Measurements from ENCODE around the gene DUOXA2.
"Not testable (repeated sequence)": the region's sequence is repeated elsewhere in the genome, so short reads cannot be mapped to it uniquely, and the experiment has no call there.

Gene DUOXA2

DNA sequence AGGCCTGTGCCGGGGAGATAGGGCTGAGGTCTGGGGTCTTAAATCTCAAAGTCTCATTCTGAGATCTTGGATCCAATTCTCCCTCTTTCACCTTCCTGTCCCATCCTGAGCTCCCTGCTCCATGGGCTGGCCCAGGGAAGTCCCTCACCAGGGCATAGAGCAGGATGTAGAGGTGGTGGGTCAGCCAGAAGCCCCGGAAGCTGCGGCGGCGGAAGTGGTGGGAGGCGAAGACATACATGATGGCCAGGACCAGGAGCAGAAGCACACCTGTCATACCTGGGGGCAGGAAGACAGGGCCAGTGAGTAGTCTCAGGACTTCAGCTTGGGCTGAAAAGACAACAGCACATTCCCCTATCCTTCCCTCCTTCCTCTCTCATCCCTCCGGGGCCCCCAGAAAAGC is 16.7 kb upstream of the DUOXA2 start:
- DNase-seq = no peak

DNA sequence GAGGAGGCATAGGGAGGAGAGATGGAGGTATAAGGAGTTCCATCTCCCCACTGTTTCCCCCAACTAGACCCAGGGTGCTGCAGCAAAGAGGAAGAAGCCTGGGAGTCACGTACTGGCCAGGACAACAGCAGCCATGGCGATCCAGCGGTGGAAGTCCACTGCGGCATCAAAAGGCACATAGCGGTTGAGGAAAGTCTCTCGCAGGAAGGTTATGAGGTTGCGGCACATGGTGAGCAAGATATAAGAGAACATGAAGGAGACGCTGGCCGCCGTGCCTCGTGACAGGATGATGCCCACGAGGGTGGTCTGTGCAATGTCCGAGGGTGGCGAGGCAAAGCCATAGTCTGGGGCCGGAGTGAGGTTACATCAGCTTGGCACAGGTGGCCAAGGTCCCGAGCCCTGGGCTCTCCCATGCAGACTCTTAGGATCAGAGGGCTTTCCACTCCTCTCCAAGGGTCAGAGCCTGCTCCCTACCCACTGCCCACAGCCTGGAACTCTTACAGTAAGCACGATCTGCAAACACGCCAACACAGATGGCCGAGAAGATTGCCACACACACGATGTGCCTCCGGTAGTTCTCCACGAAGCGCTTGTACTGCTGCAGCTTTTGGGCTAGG is 14.5 kb upstream of the DUOXA2 start:
- no peak for DNase-seq

DNA sequence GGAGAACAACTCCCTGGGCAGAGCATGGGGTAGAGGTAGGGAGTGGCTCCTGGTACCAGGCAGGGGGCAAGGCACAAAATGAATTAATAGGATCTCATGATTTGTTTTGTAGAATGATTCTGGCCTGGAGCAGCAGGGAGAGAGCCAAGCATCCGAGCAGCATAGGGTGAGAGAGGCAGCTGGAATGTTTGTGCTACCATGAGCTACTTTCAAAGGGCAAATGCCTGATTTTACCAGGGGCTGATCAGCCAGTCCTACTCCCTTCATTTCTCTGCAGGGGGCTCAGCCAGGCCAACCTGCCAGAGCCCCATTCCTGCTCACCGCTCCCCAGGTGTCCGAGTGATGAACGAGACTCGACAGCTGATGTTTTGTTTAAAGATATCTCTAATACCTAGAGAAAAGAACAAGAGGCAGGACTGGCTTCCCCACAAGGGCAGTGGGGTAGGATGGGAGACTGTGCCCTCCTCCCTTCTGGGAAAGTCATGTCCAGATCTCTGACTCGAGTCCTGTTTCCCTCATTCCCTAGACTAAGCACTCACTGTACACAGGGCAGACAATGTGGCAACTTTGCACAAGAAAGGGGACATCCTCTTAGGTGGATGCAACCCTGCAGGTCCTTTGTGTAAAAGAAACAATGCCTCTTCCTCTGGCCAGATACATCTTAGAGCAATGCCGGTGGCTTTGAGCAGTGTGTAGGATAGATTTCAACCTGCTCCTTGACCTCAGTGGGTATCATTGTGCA is 13.1 kb upstream of the DUOXA2 start:
- no peak for DNase-seq

DNA sequence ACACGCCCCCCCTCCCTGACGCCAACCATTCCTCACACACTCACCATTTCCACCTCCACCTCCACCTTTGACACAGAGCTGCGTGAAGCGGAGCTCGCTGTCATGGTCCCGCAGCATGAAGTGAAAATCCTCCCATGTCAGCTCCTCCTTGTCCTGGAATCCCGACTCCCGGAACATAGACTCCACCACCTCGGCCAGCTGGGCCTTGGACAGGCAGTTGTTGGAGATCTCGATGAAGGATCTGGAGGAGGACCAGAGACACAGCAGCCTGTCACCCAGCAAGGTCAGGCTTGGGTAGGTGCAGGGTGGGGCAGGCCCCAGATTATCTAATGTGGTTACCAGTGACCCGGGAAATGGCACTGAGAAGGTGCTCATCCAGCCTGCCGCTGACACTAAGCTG is 12.4 kb upstream of the DUOXA2 start:
- DNase-seq = no peak

DNA sequence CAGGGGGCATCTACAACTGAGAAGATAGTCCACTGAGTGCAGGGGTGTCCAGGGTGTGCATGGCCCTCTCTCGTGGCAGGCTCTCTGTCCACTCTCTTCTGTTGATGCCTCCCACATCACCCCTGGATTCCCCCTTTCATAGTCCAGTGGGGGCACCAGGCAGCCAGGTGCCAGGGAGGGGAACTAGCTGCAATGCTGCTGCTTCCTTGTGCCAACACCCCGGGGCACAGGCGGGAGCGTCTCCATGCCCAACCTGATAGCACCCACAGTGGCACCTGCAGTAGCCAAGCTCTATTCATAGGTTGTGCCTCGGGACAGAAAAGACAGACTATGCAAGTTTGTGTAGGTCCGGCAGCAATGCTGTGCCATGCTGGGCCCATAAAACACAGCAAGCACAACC is 11.9 kb upstream of the DUOXA2 start:
- DNase-seq = no peak

DNA sequence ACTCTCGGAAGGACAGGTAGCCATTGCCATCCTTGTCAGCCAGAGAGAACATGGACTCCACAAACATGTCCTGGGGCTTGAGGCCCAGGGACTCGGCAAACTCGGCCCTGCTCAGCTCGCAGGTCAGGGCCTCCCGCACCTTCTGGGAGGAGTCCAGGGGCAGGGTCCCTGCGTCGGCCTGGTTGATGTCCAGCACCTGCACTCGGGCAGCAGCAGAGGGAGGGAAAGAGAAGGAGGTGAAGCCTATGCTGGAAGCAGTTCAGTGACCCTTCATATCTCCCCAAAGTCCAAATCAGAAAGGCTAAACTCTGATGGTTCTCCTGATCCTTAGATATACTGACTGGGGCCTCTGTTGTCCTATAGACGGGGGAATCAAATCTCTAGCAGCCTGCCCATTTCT is 10.0 kb upstream of the DUOXA2 start:
- DNase-seq = not testable (repeated sequence)

DNA sequence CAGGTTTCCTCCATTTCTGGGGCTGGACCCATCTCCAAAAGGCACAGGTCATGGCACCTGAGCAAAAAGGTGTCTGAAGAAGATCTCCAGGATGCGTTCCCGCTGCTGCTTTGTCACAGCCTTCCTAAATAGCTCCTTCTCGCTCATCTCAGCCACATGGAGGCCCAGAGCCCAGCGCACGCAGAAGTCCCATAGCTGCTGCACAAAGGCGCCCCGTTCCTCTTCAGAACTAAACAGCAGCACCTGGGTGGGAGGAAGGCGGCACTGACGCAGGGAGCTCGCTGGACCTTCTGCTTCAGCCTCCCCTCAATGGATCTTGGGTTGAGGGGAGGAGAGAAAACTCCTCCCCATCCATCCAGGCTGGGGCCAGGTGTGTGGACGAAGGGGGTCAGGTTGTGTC is 8.5 kb upstream of the DUOXA2 start:
- DNase-seq = no peak

DNA sequence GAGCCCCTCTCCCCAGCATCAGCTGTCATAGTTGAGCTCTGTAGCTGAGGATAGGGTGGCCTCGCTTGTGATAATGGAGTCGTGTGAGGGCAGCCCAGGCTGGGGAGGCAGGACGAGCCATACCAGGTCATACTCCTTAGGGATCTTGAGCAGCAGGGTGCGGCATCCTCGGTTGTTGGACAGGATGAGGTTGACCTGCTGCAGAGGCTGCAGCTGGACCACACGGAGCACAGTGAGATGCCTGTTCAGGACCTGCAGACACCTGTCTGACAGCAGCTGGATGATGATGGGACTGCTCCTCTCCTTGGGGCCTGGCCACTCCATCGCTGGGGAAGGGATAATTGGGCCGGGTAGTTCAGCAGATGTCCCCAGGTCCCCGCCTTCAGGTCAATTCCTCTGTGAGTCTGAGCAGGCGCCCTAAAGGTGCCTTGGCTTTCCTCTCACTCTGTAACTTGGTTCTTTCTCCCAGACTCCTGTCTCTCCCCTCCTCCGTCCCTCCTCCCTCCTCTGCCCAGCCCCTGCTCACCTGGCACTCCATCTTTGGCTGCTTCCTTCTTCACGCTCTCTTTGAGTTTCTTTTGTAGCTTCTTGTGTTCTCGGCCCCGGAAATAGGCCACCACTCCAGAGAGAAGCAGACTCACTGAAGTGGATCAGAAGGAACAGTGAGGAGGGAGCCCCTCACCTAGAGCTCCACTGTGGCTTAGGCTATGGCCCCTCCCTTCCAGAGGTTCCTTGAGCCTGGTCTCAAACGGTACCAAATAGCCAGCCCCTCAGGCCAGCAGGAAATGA is 7.9 kb upstream of the DUOXA2 start:
- DNase-seq = peak; percentile 65

DNA sequence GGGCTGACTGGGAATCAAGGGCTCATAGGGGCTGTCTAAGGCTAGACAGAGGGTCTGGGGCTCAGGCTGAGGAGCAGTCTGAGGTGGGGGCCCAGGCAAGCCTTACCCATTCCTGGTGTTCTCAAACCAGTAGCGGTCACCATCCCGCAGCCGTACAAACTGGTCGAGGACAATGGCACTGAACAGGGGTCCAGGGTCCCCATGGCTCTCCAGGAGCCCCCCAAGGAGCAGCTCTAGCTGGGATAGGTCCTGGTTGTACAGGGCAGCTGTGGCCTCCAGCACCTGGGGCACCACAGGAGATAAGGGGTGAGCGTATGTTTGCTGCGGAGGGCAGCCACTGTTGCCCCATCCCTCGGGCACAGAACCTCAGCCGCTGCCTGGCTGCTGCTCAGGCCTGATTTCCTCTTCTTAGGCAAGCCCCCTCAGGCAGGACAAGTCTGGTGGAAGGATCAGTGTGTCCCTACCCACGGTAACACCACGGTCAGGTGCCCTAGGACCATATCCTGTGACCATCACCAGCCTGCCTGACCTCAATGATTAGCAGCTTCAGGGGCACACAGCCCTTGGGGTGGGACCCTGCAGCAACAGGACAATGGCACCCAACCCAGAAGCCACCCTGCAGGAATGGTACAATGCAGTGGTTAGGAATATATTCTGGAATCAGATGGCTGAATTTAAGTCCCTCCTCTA is 6.0 kb upstream of the DUOXA2 start:
- no peak for DNase-seq

DNA sequence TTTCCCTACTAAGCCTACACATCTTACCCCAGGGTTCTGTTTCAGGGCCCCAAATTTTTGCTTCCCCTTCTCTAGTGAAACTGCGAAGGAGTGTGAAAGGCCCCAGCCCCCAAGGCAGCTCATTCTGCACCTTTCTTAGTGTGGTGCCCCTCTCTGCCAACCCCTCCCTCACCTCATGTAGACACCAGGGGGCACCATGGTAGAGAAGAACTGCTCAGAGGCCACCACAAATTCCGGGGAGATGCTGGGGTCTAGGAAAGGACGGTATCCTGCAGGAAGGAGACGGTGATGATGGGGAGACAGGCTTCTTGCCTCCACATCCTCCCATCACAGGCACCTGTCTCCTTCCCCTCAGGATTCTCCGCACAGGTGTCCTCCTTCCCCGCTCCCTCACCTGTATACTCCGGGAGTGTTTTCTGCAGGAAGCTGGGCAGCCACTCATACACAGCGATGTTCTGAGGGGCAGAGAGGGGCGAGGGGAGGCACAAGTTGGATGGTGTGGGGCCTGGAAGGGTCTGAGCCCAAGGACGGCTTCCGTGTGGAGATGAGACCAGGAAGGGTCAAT is 3.8 kb upstream of the DUOXA2 start:
- DNase-seq = no peak

DNA sequence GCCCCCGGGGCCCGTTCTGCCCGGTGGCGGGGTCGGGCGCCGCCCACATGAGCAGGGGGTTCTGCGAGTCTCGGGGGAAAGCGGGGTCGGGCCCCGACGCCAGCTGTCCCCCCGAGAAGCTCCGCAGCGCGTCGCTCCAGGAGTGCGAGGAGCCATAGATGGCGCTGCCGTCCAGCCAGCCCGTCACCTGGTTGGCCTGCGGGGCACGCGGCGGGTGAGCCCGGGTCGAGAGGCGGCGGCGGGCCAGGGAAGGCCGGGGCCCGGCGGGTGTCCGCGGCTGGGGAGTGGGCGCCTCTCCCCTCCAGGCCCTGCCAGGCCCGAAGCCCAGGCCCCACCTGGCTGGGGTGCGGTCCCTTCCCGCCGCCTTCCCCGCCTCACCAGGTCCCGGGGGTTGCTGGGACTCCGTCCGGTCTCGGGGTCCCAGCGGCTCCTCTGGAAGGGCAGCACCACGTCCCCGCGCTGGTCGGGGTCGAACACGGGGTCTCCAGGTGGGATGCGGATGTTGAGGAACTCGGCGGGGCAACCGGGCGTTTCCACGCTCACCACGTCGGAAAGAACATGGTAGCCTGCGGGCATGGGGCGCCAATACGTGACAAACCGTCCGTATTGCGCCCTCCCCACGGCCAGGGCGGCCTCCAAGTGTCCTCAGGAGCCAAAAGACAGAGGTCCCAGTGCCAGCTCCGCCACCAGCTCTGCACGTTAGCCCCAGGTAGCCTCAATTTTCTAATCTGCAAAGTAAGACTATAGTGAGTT is 2.6 kb upstream of the DUOXA2 start:
- DNase-seq = no peak

DNA sequence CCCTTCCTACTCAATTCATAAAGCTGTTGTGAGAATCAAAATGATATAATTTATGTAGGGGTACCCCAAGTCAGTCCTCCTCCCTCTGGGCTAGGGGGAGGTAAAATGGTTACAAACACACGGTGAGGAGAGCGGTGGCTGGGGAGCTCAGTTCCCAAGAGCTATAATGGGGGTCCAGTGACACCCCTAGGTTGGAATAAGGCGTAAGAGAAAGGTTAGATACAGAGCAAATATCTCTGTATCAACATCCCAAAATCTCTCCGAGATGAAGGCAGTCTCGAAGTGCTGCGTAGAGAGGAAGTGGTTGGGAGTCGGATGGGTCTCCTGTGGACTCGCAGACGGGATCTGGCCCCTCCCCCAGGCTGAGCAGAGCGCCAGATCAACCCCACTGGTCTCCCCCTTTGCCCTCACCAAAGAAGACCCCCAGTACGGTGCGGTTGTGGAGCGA is 2.0 kb upstream of the DUOXA2 start:
- no peak for DNase-seq

DNA sequence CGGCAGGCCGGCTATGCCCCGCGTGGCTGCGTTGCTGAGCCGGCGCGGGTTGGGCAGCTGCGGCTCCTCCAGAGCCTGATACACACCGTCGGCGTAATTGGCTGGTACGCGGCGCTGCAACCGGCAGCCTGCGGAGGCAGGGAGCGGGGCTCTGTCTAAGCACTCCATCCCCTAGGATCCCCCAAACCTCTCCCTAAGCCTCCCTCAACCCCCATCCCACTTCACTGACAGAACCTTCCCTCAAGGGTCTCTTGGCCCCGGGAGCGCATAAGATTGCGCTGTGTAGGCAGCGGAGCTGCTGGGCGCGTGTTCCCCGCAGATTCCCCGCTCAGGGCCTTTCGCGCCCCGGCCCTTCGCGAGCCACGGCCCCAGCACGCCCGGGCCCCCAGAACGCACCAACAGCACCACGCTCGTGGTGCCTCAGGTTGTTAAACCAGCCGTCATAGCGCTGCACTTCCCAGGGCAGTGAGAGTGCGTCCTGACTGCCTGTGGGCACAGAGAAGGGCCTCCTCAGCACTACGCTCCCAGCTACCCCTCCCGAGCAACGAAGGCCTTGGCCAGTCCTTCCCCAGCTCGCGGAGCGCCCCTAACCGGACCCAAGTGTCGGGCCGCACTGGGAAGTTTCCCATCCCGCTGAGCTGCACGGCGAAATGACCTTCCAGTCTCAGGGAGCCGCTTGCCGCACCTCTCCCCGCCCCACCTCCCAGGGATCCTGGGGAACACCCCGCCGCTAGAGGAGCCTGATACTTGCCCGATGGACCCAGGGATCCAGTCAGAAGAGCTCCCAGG is 1.3 kb upstream of the DUOXA2 start:
- DNase-seq = no peak

DNA sequence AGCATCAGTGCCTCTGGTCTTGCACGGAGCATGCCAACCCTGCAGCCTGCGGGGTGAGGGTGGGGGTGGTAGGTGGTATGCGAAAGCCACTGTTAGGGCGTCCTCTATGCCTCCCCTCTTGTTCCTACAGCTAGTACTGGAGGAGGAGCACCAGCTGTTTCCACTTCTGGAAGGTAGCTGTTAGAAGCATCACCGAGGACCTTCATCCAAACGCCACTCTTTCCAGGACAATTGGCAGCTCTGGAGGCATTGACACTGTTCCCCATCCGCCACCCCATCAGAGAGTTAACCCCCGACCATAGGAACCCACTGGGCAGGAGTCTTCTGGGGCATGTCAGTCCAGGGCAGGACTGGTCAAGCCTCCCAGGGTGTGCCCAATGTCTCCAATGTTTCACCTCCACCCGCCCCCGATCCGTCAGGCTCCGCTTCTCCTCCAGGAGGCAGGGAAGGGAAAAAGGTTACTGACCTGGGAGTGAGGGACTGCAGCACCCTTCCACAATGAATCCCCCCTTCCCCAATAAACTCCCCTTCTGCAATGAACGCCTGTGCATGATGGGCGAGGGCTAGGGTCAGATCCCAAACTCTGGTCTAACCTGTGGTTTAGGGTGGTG is 641 bp upstream of the DUOXA2 start:
- no peak for DNase-seq

DNA sequence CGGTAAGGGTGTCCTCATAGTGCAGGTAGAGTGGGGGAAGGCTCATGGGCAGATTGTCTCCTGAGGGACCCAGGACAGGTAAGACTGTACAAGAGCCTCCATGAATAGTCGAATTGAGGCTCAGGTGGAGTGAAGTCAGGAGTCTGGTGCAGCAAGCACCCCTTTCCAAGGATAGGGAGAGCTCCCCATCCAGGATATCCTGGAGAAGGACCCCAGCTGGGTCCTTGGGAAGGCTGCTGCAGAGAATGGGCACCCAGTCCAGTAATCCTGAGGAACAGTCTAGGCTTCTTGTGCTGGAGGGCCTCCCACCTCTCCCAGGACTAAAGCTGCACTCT is 592 bp downstream of the DUOXA2 start:
- no peak for DNase-seq

DNA sequence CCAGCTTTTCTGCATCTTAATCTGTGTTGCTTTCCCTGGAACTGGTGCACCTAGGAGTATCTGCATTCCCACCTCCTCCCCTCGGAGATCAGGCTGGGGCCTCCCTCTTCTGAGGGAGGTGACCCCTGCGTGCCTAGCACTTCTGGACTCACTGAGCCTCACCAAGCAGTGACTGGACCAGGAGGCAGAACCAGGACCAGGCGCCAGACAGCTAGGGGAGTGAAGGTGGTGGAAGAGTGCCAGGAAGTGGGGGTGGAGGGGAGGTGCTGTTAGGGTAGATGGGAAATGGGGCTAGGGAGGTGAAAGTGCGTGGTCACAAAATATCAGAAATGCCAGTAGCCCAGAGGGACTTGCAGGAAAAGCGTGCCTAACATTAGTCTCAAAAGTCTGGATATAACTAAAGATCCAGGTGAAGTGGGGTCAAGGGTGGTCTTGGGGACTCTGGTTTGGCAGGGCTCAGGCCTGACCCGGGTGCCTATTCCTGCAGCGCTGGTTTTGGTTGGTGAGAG is 1.2 kb downstream of the DUOXA2 start:
- DNase-seq = no peak

DNA sequence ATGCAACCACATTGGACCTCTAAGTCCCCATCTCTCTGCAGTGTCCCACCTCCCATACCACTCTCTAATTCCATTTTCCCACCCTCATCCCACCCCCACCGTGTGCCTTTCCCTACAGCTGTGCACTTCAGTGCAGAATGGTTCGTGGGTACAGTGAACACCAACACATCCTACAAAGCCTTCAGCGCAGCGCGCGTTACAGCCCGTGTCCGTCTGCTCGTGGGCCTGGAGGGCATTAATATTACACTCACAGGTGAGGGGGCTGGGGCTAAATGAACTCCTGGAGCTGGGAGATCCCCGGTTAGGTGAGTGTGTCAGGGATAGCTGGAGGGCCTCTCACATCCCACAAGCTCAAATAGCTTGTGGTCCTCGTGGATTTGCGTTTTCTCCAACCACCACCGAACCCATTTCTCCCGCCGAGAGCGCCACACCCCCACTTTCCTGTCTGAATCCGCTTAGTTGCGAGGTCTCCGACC is 1.9 kb downstream of the DUOXA2 start:
- no peak for DNase-seq

DNA sequence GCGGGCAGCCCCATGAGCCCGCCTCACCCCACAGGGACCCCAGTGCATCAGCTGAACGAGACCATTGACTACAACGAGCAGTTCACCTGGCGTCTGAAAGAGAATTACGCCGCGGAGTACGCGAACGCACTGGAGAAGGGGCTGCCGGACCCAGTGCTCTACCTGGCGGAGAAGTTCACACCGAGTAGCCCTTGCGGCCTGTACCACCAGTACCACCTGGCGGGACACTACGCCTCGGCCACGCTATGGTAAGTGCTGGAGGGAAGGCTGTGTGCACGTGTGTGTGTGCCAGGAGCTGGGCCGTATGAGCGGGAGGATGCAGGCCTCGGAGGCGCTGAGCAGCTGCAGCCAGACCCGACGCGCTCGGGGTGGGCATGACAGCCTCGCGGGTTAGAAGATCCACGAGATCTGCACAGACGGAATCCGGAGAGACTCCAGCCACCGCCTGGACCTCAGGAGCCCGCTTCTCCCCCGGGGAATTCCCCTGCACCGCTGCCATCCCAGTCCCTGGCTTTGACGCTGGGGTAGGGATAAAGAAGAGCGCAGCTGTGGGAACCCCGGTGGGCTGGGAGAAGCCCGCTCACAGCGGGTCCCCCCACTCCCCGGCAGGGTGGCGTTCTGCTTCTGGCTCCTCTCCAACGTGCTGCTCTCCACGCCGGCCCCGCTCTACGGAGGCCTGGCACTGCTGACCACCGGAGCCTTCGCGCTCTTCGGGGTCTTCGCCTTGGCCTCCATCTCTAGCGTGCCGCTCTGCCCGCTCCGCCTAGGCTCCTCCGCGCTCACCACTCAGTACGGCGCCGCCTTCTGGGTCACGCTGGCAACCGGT is 2.6 kb downstream of the DUOXA2 start:
- DNase-seq = no peak

DNA sequence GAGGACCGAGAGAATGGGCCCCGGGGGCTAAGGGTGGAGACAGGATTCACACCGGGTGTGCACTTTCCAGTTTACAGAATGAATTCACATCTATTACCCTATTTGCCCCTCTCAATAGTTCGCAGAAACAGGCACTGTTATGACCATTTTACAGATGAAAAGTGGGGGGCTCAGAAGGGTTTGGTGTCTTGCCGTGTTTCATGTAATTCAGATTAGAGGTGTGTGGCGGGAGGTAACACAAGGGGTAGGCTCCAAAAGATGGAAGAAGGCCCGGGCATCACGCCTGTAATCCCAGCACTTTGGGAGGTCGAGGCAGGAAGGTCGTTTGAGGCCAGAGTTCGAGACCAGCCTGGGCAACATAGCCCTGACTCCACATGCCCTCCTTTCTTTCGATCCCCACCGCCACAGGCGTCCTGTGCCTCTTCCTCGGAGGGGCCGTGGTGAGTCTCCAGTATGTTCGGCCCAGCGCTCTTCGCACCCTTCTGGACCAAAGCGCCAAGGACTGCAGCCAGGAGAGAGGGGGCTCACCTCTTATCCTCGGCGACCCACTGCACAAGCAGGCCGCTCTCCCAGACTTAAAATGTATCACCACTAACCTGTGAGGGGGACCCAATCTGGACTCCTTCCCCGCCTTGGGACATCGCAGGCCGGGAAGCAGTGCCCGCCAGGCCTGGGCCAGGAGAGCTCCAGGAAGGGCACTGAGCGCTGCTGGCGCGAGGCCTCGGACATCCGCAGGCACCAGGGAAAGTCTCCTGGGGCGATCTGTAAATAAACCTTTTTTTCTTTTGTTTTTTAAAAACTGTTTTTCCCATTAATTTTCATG is 3.4 kb downstream of the DUOXA2 start:
- DNase-seq = no peak

All from DMS79 (cell line).